D721Med (cell line): ENCODE data around the gene SLC45A1.

Experiments used
- DNase-seq: peaks from one replicate; pipeline ENCODE4 v3.0.0; 2011; ENCODE audit warnings: low spot score; ENCODE audit not compliant: insufficient read length
- FAIRE-seq: peaks from 2 replicates; lab custom pipeline; 2011; peaks lifted over from hg19 to GRCh38; lab: Jason Lieb, UNC
- CTCF ChIP-seq: IDR thresholded peaks from 2 replicates; pipeline ENCODE4 v1.5.1; 2012; ENCODE audit warnings: mild to moderate bottlenecking, control low read depth; ENCODE audit not compliant: insufficient read depth; ENCODE audit errors: missing control alignments

The SLC45A1 gene

DNA sequence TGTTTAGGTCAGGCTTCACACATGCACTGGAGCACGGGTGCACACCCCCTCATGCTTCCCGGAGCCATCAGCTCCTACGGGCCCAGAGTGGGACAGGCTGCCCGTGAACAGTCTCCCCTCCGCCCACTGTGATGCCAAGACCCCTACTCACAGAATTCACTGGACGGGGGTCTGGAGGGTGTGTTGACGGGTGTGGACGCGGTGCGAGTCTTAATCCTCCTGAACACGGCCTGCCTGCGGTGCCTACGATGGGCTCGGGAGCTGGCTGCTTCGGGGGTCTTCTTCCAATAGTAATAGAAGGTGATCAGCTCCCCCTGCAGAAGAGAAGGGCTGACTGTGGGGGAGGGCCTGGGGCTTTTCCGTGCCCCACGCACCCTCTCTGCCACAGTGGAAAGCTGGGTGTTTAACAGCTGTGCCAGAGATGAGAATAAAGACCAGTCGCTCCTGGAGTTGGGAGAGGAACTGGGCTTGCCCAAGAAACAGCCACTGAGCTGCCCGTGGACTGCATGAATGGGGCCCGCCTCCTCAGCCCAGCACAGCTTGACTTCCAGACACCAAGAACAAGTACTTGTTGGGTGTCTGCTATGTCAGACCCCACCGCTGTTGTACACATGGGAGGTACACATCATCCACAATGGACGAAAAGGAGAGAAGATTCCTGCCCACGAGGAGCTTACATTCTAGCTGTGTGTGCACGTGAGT lies 47.9 kb downstream of the SLC45A1 start:
- FAIRE-seq = no peak
- no peak for TF ChIP-seq CTCF
- DNase-seq = no peak

- FAIRE-seq (no peak), DNase-seq (no peak)
- TF ChIP-seq CTCF = no peak
These were observed 49.8 kb downstream of the SLC45A1 start for GRCh38 chr1:8367571-8368194.

DNA sequence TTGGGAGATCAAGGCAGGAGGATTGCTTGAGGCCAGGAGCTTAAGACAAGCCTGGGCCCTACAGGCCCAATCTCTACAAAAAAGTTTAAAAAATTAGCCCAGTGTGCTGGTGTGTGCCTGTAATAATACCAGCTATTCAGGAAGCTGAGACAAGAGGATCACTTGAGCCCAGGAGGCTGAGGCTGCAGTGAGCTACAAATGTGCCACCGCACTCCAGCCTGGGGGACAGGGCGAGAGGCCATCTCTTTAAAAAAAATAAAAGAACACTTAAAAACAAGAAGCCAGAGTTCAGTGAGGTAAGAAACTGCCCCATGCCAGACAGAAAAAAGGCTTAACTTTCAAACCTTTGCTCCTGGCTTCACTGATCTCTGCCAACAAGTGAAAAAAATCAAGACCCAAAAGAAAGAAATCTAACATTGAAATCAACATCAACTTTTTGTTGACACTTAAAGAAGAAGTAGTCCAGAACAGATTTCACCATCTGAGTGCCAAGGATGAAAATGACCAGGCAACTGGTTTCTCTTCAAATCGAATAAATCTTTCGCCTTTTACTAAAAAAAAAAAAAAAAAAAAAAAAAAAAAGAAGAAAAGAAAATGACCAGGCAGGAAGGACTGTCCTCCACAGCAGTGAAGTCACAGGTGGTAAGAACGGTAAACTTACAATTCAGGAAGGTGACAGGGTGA lies 51.2 kb downstream of the SLC45A1 start:
- DNase-seq (no peak), FAIRE-seq (no peak)
- TF ChIP-seq CTCF = no peak

GRCh38 chr1:8370046-8370881 lies 52.4 kb downstream of the SLC45A1 start:
- no peak for TF ChIP-seq CTCF
- FAIRE-seq (no peak), DNase-seq (no peak)

- TF ChIP-seq CTCF = no peak
- DNase-seq = no peak
- FAIRE-seq = no peak
These were observed 53.0 kb downstream of the SLC45A1 start for GRCh38 chr1:8370905-8371315.

GRCh38 chr1:8371372-8371991 lies 53.6 kb downstream of the SLC45A1 start:
- DNase-seq (no peak), FAIRE-seq (no peak)
- no peak for TF ChIP-seq CTCF
